ENCODE measurements around the gene COPZ1. TPM values are rescaled to one million over a fixed set of nuclear protein-coding genes. Genes with fewer than 3 reads are reported as not detected.

The COPZ1 gene
- total and polyA plus RNA-seq, 9 of the 15 experiments (the other 6 are each of a cell fraction or from before 2014, with no cell fraction given): 137 to 487 (median 233) TPM

- TF ChIP-seq DPF2 (IDR thresholded peaks at IDR 0.05) (no peak; the same call in 1 of the 2 replicates), MTF1 (CRISPR knock-in tag; IDR thresholded peaks at IDR 0.05; ENCODE audit: borderline replicate concordance) (no peak), ZNF764 (CRISPR knock-in tag; IDR thresholded peaks at IDR 0.05; ENCODE audit: low read depth) (no peak), CBX8 (IDR thresholded peaks at IDR 0.05; ENCODE audit: borderline replicate concordance, extremely low read depth, low read depth, low read length, poor library complexity, severe bottlenecking) (no peak), XRCC4 (IDR thresholded peaks at IDR 0.05; ENCODE audit: extremely low read depth, insufficient read depth, insufficient read length) (no peak), DACH1 (IDR thresholded peaks at IDR 0.05; ENCODE audit: partially characterized antibody) (no peak), PBX2 (CRISPR knock-in tag; IDR thresholded peaks at IDR 0.05; ENCODE audit: low read depth) (no peak), PBX2 (tag; conservative IDR thresholded peaks at IDR 0.05; ENCODE audit: low read depth) (no peak), MEF2D (tag; conservative IDR thresholded peaks at IDR 0.05; ENCODE audit: low read depth) (no peak), GTF2A2 (tag; IDR thresholded peaks at IDR 0.05) (no peak), POLR2AphosphoS2 (IDR thresholded peaks at IDR 0.05; ENCODE audit: low read length) (no peak), ZNF165 (CRISPR knock-in tag; IDR thresholded peaks at IDR 0.05; ENCODE audit: borderline replicate concordance) (no peak)
Observed at GRCh38 chr12:54360717-54361456, 36.0 kb downstream of the COPZ1 start (continued).
